NCI-H345 (cell line): Measurements from ENCODE around the gene SLC12A3.
A peak's percentile ranks its signal among the peaks of the same experiment; 100 is the strongest.

Source experiments
- DNase-seq: peaks from one replicate; lab custom pipeline; 2025; lab: John Stamatoyannopoulos, UW

Gene SLC12A3

DNA sequence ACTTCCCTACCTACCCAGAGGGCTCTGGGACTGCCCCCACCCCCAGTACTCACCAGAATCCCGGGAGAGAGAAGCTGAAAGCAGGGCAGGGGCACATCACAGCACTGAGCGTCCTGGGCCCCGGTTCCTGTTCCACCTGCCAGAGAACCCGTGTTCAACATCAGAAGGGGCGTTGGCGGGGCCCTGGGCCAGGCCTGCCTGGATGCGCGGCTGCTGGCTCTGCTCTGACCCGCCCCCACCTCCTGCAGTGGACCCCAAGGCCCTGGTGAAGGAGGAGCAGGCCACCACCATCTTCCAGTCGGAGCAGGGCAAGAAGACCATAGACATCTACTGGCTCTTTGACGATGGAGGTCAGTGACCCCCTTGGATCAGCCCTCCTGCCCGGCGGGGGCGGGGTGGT lies 27.7 kb downstream of the SLC12A3 start:
- DNase-seq, result no peak

DNA sequence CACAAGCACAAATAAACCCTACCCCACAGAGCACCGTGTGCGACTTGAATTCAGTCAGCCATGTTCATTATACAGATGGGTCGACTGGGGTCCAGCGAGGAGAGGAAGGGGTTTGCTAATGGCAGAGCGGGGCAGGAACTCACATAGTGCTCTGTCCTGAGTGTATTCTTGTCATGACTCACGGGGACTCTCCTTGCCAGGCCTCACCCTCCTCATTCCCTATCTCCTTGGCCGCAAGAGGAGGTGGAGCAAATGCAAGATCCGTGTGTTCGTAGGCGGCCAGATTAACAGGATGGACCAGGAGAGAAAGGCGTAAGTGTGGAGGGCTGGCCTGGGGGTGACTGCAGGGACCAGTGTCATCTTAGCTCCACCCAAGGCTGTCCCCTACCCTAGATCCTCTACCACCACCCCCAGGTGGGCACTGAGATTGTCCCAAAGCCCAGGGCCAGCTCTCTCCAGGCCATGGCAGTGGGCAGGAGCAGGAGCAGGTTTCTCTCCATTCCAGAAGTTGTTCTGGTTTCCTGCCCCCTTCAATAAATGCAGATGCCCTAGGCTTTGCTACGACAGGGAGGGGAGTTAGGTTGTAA lies 29.4 kb downstream of the SLC12A3 start:
- DNase-seq, result no peak

DNA sequence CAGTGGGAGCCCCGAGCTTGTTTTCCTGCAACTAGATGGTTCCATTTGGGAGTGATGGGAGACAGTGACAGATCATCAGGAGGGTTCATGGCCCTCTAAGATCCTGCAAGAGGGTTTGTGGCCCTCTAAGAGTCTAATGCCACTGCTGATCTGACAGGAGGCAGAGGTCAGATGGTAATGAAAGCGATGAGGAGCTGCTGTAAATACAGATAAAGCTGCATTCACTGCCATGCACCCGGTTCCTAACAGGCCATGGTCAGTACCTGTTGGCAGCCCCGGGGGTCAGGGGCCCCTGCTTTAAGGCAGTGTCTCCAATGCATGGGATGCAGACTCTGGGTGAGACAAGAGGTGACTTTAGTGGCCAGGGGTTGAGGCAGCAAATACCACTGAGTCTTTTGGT lies 30.8 kb downstream of the SLC12A3 start:
- no peak for DNase-seq

DNA sequence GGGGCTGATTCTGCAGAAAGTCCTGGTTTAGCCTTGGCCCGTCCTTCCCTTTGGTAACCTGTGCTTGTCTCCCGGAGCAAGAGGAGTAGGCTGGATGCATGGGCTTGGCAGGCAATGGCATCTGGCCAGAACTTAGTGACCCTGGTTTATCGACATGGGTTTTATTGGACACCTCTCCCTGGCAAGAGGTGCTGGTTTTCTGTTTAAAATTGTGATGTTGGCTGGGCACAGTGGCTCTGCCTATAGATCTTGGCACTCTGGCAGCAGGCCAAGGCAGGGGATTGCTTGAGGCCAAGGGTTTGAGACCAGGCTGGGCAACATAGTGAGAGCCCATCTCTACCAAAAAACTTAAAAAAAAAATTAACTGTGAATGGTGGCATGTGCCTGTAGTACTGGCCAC lies 31.2 kb downstream of the SLC12A3 start:
- no peak for DNase-seq

DNA sequence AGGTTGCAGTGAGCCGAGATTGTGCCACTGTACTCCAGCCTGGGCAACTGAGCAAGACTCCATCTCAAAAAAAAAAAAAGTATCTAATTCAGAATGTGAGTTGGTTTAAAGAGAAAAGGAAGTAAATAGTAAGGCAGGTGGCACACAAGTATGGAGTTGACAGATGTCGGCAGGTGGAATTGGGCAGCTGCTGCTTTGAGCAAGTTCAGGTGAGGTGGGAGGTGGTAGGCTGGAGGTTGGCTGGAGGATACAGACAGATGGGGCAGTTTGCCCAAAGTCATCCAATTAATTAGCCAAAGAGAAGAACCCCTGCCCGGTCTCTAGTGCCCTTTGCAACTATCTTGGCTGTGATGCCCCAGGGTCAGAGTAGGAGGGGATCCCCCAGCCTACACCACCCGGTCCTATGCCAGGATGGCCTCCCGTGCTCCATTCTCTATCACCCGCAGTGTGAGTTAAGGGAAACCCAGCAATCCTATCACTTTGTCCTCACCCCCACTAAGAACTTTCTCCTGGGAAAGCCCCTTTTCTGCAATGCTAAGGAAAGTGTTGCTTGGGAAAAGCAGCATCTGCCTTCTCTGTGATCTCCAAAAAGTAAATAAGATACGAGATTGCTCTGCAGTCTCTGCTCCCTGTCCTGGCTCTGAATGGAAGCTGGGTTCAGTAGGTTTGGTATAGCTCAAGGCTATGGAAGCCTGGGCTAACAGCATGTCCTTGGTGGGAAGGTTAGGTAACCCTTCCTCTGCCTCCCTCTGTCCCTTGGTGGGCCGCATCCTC lies 32.2 kb downstream of the SLC12A3 start:
- DNase-seq, result peak; percentile 1

DNA sequence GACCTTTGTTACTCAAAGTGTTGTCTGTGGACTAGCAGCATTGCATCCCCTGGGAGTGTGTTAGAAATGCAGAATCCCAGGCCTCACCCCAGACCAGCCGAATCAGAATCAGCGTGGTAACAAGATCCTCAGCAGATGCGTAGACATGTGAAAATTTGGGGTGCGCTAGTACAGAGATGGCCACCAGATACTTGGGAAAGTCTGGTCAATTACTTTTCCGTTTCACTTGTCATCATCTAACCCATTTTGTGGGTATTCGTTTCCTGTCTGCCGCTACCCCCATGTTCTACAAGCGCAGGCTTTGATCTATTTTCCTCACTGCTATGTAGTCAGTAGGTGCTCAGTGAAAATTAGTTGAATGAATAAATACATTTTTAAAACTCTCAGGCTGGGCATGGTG lies 33.8 kb downstream of the SLC12A3 start:
- DNase-seq, result no peak

DNA sequence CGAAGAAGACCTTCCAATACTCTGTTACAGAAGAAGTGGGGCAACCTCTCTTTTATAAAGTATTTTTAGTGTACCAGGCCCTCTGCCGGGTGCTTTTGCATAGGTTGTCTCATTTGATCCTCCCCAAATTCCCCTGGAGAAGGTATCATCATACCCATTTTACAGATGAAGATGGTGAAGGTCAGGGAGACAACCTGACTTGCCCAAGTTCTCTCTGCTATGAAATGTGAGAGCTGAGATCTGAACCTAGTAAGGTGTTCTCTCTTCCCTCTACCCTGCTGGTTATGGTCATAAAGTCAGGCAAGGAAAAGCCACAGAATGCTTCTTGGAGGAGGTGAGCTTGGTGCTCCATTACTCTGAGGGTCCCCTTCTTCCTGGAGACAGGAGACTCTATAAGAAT lies 38.9 kb downstream of the SLC12A3 start:
- DNase-seq, result no peak

DNA sequence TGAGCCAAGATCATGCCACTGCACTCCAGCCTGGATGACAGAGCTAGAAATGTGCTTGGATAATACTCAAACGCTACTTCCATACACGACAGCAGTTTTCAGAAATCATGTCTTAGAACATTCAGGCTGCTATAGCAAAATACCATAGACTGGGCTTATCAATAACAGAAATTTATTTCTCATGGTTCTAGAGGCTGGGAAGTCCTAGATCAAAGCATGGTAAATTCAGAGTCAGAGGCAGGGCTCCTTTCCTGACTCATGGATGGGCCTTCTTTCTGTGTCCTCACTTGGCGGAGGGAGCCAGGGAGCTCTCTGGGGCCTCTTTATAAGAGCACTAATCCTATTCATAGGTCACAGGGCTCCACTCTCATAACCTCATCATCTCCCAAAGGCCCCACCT lies 42.4 kb downstream of the SLC12A3 start:
- no peak for DNase-seq

DNA sequence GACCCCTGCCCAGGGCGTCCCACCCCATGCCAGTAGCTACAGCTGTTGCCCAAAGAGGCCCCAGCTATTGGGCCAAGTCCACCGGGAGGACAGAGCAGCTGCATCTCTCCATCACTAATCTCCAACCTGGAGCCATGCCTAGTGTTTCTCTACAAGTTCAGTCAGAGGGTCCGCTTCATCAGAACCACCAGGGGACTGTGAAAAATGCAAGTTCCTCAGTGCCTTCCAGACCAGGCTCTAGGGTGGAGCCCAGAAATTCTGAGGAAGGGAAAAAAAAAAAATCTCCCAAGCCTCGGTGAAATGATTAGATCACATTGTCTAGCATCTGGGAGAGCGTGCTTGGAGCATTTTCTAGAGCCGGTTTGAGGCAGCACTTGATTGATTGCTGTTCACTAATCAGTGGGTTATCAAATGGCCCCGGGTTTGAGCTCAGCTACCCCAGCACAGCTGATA lies 44.5 kb downstream of the SLC12A3 start:
- no peak for DNase-seq

DNA sequence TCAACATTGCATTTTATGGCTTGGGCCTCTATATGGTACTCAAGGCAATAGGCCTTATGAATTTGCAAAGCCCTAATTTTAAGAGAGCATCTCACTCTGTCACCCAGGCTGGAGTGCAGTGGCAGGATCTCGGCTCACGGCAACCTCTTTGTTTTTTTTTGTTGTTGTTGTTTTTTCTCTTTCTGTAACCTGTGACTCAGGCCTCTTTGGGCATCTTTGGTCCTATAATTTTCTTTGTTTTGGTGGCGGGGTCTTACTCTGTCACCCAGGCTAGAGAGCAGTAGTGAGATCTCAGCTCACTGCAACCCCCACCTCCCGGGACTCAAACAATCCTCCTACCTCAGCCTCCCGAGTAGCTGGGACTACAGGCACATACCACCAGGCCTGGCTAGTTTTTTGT lies 45.1 kb downstream of the SLC12A3 start:
- no peak for DNase-seq

DNA sequence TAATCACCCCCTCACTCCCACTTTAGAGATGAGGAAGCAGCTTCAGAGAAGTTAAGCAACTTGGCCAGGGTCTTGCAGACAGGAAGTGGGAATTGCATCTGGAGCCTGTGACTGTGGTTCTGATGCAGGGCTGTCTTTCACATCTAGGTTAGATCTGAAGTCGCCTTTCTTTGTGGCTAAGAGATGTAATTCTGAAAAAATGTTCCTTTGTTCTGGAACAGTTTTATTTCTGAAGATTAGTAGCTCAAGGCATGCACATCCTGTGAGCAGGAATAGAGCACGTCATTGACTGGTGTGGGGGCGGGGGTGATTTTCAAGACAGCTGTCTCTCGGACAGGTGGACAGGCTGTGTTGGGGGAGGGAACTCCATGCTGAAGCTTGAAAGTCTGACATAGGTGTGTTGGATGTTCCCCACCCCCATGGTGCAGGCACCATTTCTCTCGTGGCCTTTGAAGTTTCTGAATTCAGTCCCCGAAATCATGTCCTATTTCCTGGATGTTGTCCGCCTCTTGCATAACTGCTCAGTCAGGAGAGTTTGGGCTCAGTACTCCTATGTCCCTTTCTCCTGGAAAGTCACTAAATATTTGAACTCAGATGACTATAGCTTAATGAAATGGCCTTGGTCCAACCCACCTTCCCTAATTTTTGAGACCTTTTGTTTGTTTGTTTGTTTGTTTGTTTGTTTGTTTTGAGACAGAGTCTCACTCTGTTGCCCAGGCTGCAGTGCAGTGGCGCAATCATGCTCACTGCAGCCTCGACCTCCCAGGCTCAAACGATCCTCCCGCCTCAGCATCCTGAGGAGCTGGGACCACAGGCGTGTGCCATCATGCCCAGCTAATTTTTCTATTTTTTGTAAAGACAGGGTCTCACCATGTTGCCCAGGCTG lies 45.9 kb downstream of the SLC12A3 start:
- no peak for DNase-seq

DNA sequence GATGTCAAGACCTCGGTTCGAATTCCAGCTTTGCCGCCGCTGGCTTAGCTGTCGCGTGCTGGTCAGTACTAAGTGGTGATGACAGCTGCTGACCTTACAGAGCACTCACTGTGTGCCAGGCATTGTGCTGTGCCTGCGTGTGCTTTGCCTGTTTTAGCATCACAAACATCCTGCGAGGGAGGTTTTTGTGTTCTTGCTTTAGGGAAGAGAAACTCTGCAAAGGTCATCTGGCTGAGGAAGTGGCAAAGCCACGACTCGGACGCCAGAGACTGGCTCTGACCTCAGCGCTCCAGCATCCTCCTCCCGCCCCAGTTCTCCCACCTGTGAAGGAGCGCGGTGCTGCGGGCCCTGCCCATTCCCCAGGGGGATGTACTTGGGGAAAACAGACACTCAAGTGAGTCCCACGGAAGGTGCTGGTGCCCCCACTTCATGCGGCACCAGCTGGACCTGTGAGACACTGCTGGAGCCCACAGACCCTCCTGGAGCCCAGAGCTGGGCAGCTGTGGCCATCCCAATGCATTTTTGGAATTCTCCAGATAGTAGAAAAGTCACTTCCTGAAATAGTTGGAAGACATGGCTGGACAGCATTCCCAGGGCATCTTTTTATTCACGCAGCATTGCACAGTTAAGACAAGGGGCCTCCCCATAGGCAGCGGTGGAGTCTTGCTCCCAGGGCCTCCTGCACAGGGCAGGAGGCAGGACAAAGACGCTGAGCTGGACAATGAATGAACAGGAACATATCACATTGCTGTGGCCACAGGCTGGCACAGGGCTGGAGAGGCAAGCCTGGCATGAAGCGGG lies 47.0 kb downstream of the SLC12A3 start:
- no peak for DNase-seq

DNA sequence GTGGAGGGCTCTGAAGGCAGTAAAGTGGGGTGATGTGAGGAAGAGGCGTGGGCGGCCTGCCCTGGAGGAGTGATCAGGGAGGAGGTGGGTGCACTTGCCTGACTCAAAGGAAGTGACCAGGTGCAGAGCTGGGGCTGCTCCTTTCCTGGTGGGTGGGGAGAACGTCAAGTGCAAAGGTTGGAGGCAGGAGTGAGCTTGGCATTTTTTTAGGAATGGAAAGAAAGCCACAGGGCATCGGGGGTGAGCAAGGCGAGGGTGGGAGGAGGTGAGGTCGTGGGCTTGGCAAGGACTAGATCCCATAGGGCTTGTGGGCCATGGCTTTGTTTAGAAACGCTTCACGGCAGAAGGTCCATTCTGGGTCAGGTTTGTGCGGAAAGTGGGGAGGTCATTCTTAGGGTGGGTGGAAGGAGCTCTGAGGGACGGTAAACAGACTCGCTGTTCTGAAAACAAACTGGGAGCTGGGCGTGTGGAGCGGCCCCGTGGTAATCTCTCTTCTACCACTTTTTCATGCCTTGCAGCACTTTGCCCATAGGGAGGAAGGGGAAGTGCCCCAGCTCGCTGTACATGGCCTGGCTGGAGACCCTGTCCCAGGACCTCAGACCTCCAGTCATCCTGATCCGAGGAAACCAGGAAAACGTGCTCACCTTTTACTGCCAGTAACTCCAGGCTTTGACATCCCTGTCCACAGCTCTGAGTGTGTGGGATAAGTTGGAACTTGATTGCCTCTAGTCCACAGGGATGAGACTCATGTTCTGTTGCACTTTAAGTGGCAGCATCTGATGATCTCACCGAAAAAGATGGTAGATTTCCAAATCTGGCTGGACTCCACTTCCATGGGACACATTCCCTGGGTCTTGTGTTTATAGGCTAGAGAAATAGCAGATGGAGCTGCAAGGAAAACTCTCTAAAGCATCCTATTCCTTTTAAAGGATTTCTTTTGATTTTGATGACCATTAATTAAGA lies 48.0 kb downstream of the SLC12A3 start:
- DNase-seq, result no peak

DNA sequence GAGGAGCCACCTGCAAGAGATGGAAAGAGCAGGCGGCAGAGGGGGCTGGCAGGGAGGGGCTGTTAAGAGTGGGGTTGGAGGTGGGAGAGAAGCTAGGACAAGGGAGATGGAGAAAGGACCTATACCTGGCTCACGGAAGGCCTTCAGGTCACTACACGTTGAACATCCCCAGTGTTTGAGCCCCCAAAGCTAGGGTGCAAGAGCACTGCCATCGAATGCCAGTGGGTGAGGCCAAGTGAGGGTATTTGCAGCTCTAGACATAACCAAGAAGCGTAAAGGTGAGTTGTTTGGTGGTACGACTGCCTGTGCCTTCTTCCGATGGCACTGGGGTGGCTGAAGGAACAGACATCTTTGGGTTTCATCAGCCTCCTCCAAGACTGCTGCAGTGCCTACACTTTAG lies 49.9 kb downstream of the SLC12A3 start:
- no peak for DNase-seq

DNA sequence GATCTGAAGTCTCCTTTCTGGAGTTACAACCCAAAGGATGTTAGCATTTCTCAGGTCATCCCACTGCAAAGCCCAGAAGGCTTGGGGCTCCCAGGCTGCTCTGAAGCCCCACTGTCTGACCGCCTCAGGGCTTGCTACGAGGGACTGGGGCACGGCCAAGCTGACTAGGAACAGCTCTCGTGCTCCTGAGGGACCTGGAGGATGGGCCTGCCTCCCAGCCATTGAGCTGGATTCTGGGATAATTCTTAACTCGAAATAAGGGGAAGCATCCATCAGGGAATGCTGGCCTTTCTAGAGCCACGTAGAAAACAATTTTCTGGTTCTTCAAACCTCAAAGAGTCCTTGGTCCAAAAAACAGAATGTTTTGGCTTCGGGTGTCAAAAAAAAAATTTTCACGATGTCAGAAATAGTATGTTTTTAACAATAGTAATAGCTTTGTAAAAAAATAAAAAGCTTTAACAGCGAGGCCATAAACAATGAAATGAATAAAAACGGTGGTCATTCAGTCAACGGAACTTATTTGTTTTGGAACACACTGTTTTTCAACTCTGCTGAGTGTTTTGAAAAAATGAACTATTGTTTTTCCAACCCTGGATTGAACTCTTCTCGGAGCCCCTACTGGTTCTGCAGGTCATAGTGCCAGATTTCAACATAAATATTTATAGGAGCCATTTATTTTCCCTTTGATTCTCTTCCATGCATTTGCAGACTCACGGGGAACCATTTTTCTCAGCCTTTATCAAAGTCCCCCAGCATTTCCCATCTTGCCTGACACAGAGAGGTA lies 50.5 kb downstream of the SLC12A3 start:
- DNase-seq, result no peak

DNA sequence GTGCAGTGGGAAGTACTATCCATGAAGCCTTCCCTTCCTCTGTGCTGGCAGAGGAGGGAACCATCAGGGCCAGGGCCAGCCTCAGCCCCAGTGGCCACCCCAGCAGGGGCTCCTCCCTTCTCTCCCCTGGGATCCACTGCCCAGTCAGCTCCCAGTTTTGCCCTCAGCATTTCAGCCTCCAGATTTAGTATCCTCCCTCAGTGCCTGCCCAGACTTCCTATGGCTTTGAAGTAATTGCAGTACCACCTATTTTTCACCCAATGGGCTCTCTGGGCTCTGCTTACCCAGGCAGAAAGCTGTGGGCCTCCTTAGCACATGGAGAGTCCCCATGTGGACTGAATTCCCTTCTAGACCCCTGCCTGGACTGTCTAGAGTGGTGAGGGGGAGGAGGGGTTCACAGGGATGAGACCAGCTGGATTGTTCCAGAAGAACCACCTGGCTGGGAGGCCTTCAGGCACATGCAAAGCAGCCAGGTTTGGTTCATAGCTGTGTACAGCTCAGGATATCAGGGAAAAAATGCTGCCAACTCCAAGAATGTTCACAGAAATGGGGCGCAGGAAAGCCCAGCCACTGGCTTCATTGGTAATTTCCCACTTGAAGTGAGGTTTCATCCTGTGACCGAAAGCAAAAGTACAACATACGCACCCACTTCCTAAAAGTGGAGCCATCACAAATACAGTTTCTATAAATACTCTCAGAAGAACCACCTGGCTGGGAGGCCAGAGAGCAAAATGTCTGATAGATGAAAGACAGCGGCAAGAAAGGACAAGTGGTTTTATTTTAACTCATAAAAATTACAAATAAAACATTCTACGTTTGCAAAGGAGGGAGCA lies 51.8 kb downstream of the SLC12A3 start:
- no peak for DNase-seq

DNA sequence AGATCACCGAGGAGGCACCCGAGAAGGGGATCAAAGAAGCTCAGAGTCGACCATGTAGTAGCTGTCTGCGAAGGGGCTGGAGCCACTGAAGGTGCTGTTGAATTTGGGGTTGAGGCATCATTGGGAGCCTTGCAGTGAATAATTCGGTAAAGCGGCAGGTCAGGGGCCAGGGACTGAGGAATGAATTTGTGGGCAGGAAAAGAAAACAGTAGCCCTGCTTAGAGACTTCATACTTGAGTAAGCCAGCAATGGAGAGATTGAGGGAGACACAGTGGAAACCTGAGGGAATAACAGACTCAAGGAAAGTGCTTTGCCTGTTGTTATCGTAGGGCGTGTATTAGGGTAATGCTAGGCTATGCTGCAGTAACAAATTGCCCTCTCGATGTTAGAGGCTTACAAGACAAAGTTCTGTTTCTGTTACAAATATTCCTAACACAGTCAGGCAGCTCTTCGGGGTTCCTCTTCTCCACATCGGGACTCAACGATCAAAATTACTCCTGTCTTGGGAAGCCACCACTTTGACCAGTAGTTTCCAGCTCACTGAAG lies 53.5 kb downstream of the SLC12A3 start:
- no peak for DNase-seq

DNA sequence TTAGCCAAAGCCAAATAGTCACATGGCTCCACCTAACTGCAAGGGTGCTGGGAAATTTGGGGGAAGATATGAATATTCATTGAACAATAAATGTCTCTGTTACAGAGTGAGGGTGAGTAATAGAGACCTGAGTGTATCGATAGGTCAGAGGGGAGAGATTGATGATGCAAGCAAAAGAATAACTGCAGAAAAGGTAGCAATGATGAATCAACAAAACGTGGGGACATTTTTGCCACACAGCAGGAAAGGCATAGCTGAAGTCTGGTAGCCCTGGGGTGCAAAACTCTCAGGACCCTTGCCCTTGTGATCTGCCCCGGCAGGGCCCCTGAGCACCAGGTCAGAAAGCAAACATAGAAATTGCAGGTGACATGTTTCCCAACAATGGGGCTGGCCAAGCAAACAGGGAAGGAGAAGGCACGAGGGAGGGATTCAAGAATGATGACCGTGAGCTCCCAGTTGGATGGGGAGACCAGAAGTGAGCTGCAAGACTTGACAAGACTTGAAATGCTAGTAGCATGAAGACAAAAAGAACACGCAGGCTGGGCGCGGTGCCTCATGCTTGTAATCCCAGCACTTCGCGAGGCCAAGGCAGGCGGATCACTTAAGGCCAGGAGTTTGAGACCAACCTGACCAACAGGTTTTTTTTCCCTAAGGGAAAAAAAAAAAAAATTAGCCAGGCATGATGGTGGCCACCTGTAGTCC lies 54.2 kb downstream of the SLC12A3 start:
- DNase-seq, result no peak
